ENCODE data around the gene VDAC1. TPM values are rescaled to one million over a fixed set of nuclear protein-coding genes. Genes with fewer than 3 reads are reported as not detected.
"Not testable (repeated sequence)": the region's sequence is repeated elsewhere in the genome, so short reads cannot be mapped to it uniquely, and the experiment has no call there.

Gene VDAC1
- total RNA-seq, 4 donors from 2014 or later, result 113 to 125 (median 118) TPM

- DNase-seq (ENCODE audit: extremely low spot score), result no peak
- H3K4me1 ChIP-seq, result no peaks in the 10 kb centered on the region
- H3K27ac ChIP-seq (replicated peaks in 1 of 4), result no peak overlapping the region
- intact Hi-C loops (cut with DNase I), result no loop called here
- WGBS, result 87% methylated on average over 16 of the region's 18 CpGs
- TF ChIP-seq EP300 (IDR thresholded peaks at IDR 0.05) (no peak), POLR2AphosphoS5 (IDR thresholded peaks at IDR 0.05) (no peak)
- H3K4me3 ChIP-seq, result no peak overlapping the region
- no peaks in the 10 kb centered on the region for H3K36me3 ChIP-seq
- H3K27me3 ChIP-seq, result no peaks in the 10 kb centered on the region
- no peaks in the 10 kb centered on the region for H3K9me3 ChIP-seq
Measured at GRCh38 chr5:134043793-134044792, 39.3 kb upstream of the VDAC1 start.

- no peaks in the 10 kb centered on the region for H3K27me3 ChIP-seq
- TF ChIP-seq POLR2A (IDR thresholded peaks at IDR 0.05; ENCODE audit: low read depth), result no peak
- TF ChIP-seq CTCF (IDR thresholded peaks at IDR 0.05), result no peak
- no peak for TF ChIP-seq POLR2AphosphoS5 (IDR thresholded peaks at IDR 0.05)
- TF ChIP-seq EP300 (IDR thresholded peaks at IDR 0.05), result no peak
- no peak for DNase-seq (ENCODE audit: extremely low spot score)
- no peaks in the 10 kb centered on the region for H3K36me3 ChIP-seq
- no peak overlapping the region for H3K4me3 ChIP-seq
- intact Hi-C loops (cut with DNase I), result no loop called here
- H3K4me1 ChIP-seq, result no peaks in the 10 kb centered on the region
- H3K9me3 ChIP-seq, result no peaks in the 10 kb centered on the region
- 85% methylated on average over 8 of the region's 11 CpGs for WGBS
- no peak overlapping the region for H3K27ac ChIP-seq (replicated peaks in 1 of 4)
Measured at GRCh38 chr5:134041570-134042411, 37.0 kb upstream of the VDAC1 start.

GRCh38 chr5:134038138-134038537 lies 33.4 kb upstream of the VDAC1 start:
- no peak for TF ChIP-seq CTCF (IDR thresholded peaks at IDR 0.05)
- no peak for TF ChIP-seq POLR2A (IDR thresholded peaks at IDR 0.05; ENCODE audit: low read depth)
- TF ChIP-seq POLR2AphosphoS5 (IDR thresholded peaks at IDR 0.05), result no peak
- no peak for TF ChIP-seq EP300 (IDR thresholded peaks at IDR 0.05)
- no peak overlapping the region for H3K27ac ChIP-seq (replicated peaks in 1 of 4)
- WGBS, result 84% methylated on average over 3 of the region's 3 CpGs
- no peaks in the 10 kb centered on the region for H3K9me3 ChIP-seq
- H3K36me3 ChIP-seq, result no peaks in the 10 kb centered on the region
- no peak for DNase-seq (ENCODE audit: extremely low spot score)
- H3K4me1 ChIP-seq, result no peaks in the 10 kb centered on the region
- H3K27me3 ChIP-seq, result no peaks in the 10 kb centered on the region
- H3K4me3 ChIP-seq, result no peak overlapping the region
- intact Hi-C loops (cut with DNase I), result loop anchor here (5.0 kb wide), 1 partner anchor 109 kb away; no protein-coding TSS in a partner anchor

- Histone ChIP-seq H3K36me3 (no peaks in the 10 kb centered on the region), H3K27me3 (no peaks in the 10 kb centered on the region), H3K4me3 (no peak overlapping the region), H3K4me1 (no peaks in the 10 kb centered on the region), H3K27ac (replicated peaks in 1 of 4) (no peak overlapping the region), H3K9me3 (no peaks in the 10 kb centered on the region)
- TF ChIP-seq CTCF (IDR thresholded peaks at IDR 0.05) (no peak), POLR2AphosphoS5 (IDR thresholded peaks at IDR 0.05) (no peak), POLR2A (IDR thresholded peaks at IDR 0.05; ENCODE audit: low read depth) (no peak), EP300 (IDR thresholded peaks at IDR 0.05) (no peak)
- no peak for DNase-seq (ENCODE audit: extremely low spot score)
- intact Hi-C loops (cut with DNase I), result loop anchor here (5.0 kb wide), 1 partner anchor 110 kb away; no protein-coding TSS in a partner anchor
- 55% methylated on average over 2 of the region's 2 CpGs for WGBS
Measured at GRCh38 chr5:134037160-134037559, 32.4 kb upstream of the VDAC1 start.

- no peak for DNase-seq (ENCODE audit: extremely low spot score)
- H3K9me3 ChIP-seq, result no peaks in the 10 kb centered on the region
- H3K27me3 ChIP-seq, result no peaks in the 10 kb centered on the region
- H3K4me3 ChIP-seq, result no peak overlapping the region
- H3K36me3 ChIP-seq, result no peaks in the 10 kb centered on the region
- WGBS, result 89% methylated on average over 18 of the region's 18 CpGs
- TF ChIP-seq POLR2AphosphoS5 (IDR thresholded peaks at IDR 0.05), result no peak
- no peak for TF ChIP-seq EP300 (IDR thresholded peaks at IDR 0.05)
- no peaks in the 10 kb centered on the region for H3K4me1 ChIP-seq
- H3K27ac ChIP-seq (replicated peaks in 1 of 4), result no peak overlapping the region
- intact Hi-C loops (cut with DNase I), result no loop called here
Measured at GRCh38 chr5:134034326-134034725, 29.6 kb upstream of the VDAC1 start.

- H3K4me1 ChIP-seq; H3K4me3 ChIP-seq; intact Hi-C loops (cut with DNase I); DNase-seq (ENCODE audit: extremely low spot score); H3K36me3 ChIP-seq; H3K9me3 ChIP-seq; H3K27ac ChIP-seq (replicated peaks in 1 of 4): not testable (repeated sequence)
- 93% methylated on average over 4 of the region's 4 CpGs for WGBS
- H3K27me3 ChIP-seq, result peaks cover 0 to 11% (median 0%) of the 10 kb centered on the region in 4 donors
Measured at GRCh38 chr5:134030303-134030964, 25.7 kb upstream of the VDAC1 start.
